BE2C (cell line): ENCODE data around the gene SEMA6B. TPM values are rescaled to one million over a fixed set of nuclear protein-coding genes. Genes with fewer than 3 reads are reported as not detected.
A peak's percentile ranks its signal among the peaks of the same experiment; 100 is the strongest.

ENCODE experiments used
- DNase-seq: peaks from one replicate; pipeline ENCODE4 v3.0.0-alpha.2; 2020
- H3K27me3 ChIP-seq: fragments of 250-450 bp; sonication (Bioruptor Pico); 2 replicates; pipeline ENCODE4 v1.5.1; 2020; ENCODE audit warnings: mild to moderate bottlenecking
- H3K36me3 ChIP-seq: fragments of 250-450 bp; sonication (Bioruptor Pico); 2 replicates; pipeline ENCODE4 v1.5.1; 2020; ENCODE audit warnings: mild to moderate bottlenecking
- H3K4me1 ChIP-seq: fragments of 250-450 bp; sonication (Bioruptor Pico); 2 replicates; pipeline ENCODE4 v1.5.1; 2020
- H3K4me3 ChIP-seq: 2 replicates; pipeline ENCODE4 v1.5.1; 2011; ENCODE audit warnings: low read depth, low read length
- H3K9me3 ChIP-seq: fragments of 250-450 bp; sonication (Bioruptor Pico); 2 replicates; pipeline ENCODE4 v1.5.1; 2020
- CTCF ChIP-seq: IDR thresholded peaks from 2 replicates; pipeline ENCODE4 v1.5.1; 2012; ENCODE audit warnings: mild to moderate bottlenecking, low read depth, low read length
- polyA plus RNA-seq: library from polyadenylated mRNA; unstranded; fragments of >200 nt; gene quantifications from one replicate; pipeline ENCODE4 v1.2.1, GENCODE V29; 2012; ENCODE audit warnings: low read depth, missing spikeins; ENCODE audit not compliant: insufficient read length, insufficient read depth

Gene SEMA6B, protein sequence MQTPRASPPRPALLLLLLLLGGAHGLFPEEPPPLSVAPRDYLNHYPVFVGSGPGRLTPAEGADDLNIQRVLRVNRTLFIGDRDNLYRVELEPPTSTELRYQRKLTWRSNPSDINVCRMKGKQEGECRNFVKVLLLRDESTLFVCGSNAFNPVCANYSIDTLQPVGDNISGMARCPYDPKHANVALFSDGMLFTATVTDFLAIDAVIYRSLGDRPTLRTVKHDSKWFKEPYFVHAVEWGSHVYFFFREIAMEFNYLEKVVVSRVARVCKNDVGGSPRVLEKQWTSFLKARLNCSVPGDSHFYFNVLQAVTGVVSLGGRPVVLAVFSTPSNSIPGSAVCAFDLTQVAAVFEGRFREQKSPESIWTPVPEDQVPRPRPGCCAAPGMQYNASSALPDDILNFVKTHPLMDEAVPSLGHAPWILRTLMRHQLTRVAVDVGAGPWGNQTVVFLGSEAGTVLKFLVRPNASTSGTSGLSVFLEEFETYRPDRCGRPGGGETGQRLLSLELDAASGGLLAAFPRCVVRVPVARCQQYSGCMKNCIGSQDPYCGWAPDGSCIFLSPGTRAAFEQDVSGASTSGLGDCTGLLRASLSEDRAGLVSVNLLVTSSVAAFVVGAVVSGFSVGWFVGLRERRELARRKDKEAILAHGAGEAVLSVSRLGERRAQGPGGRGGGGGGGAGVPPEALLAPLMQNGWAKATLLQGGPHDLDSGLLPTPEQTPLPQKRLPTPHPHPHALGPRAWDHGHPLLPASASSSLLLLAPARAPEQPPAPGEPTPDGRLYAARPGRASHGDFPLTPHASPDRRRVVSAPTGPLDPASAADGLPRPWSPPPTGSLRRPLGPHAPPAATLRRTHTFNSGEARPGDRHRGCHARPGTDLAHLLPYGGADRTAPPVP
- not detected for polyA plus RNA-seq

DNA sequence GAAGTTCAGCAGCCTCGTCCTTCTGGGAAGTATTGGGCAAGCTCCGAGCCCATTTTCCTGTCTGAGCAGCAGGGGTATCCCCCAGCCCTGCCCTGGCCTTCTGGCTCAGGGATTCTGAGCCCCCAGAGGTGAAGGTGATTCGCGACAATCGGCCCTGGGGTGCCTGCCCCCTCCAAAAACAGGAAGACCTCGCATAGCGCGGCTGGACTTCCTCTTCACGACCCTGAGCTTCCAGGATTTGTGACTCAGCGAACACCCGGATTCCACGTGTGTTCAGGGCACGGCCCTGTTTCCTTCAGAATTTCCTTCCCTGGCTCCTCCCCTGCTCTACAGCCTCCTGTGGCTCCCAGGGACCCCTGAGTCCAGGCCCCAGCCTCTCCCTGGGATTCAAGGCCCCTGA lies at the start of gene SEMA6B:
Gene SEMA6B, minus strand, starts transcription at position 116 of the 400 bp plus-strand sequence. CDS start 1,227 bp downstream, outside the sequence.
- DNase-seq, result no peak
- Histone ChIP-seq H3K4me1 (peaks cover 3% of the 10 kb centered on the region), H3K36me3 (no peaks in the 10 kb centered on the region), H3K4me3 (no peak within 1 kb of the TSS), H3K9me3 (no peaks in the 10 kb centered on the region; the same call in 1 of the 2 replicates), H3K27me3 (no peaks in the 10 kb centered on the region)
- no peak for TF ChIP-seq CTCF

DNA sequence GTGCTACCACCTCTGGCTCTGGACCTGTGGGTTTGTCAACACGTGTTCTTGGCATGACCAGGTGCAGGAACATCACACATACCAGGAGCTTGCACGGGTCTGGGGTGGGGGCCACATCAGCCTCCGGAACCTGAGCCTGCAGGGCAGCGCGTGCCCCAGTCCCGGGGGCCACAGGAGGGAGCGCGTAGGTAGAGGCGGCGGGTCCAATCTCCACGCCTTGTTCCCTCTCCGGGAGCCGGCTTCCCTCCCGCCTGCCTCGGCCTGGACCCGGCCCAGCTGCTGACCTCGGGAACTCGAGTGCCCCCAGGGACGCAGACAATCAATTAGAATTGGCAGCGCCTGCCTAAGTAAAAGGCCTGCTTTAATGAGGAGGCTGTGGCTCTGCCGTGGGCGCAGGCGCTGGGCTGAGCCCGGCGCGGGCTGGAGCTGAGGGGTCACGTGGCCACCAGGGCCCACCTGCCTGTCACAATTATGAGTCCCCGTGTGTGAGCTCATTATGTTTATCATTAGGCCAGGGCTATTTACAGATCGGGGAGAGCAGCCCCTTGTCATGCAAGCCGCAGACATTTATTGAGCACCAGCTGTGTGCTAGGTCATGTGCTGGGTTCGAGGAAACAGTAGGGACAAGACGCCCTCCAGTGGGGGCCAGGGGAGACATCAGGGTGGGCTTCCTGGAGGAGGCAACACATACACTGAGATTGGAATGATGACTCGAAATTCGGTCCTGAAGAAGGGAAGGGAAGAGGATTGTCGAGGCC lies 47.6 kb upstream of the SEMA6B start:
- H3K27me3 ChIP-seq, result peaks cover 12% of the 10 kb centered on the region
- DNase-seq, result peak; percentile 92

DNA sequence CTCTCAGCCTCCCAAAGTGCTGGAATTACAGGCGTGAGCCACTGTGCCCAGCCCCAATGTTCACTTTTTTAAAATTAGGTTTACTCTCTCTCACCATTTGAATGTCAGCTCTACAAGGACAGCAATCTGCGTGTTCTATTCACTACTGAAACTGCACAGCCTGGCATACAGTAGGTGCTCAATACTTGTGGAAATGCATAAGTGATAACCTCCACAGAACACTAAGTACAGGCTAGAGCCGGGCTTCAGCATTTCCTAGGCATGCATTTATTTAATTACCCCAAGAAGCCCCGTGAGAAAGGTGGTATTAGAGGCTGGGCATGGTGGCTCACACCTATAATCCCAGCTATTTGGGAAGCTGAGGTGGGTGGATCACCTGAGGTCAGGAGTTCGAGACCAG lies 46.7 kb upstream of the SEMA6B start:
- H3K36me3 ChIP-seq, result no peaks in the 10 kb centered on the region
- no peaks in the 10 kb centered on the region for H3K9me3 ChIP-seq
- no peak overlapping the region for H3K4me3 ChIP-seq
- TF ChIP-seq CTCF, result no peak
- DNase-seq, result no peak
- peaks cover 12% of the 10 kb centered on the region for H3K27me3 ChIP-seq
- H3K4me1 ChIP-seq, result no peaks in the 10 kb centered on the region

More for the DNA sequence above, 47.6 kb upstream of the SEMA6B start:
- Histone ChIP-seq H3K36me3 (no peaks in the 10 kb centered on the region), H3K4me1 (no peaks in the 10 kb centered on the region), H3K4me3 (peak overlapping the region; percentile 29), H3K9me3 (no peaks in the 10 kb centered on the region)
- TF ChIP-seq CTCF, result peak; percentile 30

DNA sequence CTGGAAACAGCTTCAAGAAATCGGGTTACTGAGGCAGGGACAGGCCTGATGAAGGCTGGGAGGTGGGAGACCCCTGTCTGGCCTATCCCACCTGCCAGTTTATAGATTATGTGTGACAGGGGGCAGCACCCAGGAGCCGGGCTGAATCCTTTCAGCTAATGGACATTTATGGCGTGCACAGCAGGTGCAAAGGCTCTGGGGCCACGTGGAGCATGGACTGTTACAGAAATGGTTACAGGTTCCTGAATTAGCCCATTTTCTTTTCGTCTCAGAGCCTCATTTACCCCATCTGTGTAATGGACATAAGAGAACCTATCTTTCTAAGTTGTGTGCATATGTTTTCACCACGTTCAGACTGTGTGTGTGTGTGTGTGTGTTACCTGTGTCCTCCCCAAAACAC lies 45.4 kb upstream of the SEMA6B start:
- H3K27me3 ChIP-seq, result peaks cover 12% of the 10 kb centered on the region
- no peaks in the 10 kb centered on the region for H3K36me3 ChIP-seq
- no peak for TF ChIP-seq CTCF
- no peaks in the 10 kb centered on the region for H3K4me1 ChIP-seq
- H3K9me3 ChIP-seq, result no peaks in the 10 kb centered on the region
- H3K4me3 ChIP-seq, result no peak overlapping the region
- DNase-seq, result no peak

DNA sequence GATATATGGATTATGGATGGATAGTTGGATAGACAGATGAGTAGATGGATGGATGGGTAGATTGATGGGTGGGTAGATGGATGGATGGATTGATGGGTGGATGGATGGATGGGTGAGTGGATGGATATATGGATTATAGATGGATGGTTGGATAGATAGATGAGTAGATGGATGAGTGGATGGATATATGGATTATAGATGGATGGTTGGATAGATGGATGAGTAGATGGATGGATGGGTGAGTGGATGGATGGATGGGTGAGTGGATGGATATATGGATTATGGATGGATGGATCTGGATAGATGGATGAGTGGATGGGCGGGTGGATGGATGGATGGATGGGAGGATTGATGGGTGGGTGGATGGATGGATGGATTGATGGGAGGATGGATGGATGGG lies 43.4 kb upstream of the SEMA6B start:
- no peak for DNase-seq
- Histone ChIP-seq H3K36me3 (no peaks in the 10 kb centered on the region), H3K27me3 (peaks cover 12% of the 10 kb centered on the region), H3K9me3 (no peaks in the 10 kb centered on the region), H3K4me1 (no peaks in the 10 kb centered on the region; the same call in 1 of the 2 replicates), H3K4me3 (no peak overlapping the region)
- TF ChIP-seq CTCF, result no peak
